HUES6 (cell line): ENCODE data around the gene PHACTR3.

ENCODE experiments used
- H3K27ac ChIP-seq: 2 replicates; pipeline ENCODE4 v1.7.0; 2013; ENCODE audit warnings: low read depth, mild to moderate bottlenecking, low read length, inconsistent platforms
- H3K27me3 ChIP-seq: 2 replicates; pipeline ENCODE4 v1.6.1; 2013; ENCODE audit warnings: low read length; ENCODE audit not compliant: control insufficient read depth, insufficient read depth
- H3K36me3 ChIP-seq: 2 replicates; pipeline ENCODE4 v1.6.1; 2013; ENCODE audit warnings: low read length; ENCODE audit not compliant: control insufficient read depth, insufficient read depth
- H3K4me1 ChIP-seq: 2 replicates; pipeline ENCODE4 v1.6.1; 2013; ENCODE audit warnings: low read length; ENCODE audit not compliant: control insufficient read depth, insufficient read depth
- H3K4me3 ChIP-seq: 2 replicates; pipeline ENCODE4 v1.5.1; 2013; ENCODE audit warnings: low read depth, low read length
- H3K9ac ChIP-seq: one replicate; pipeline ENCODE4 v1.6.1; 2013; ENCODE audit warnings: mild to moderate bottlenecking, low read length
- H3K9me3 ChIP-seq: 2 replicates; pipeline ENCODE4 v1.6.1; 2013; ENCODE audit warnings: low read depth, low read length; ENCODE audit not compliant: control insufficient read depth, insufficient read depth

The PHACTR3 gene

GRCh38 chr20:59566631-59567524 is 37.5 kb upstream of the PHACTR3 start:
- Histone ChIP-seq H3K27ac (no peak overlapping the region), H3K36me3 (no peaks in the 10 kb centered on the region), H3K27me3 (peaks cover 71% of the 10 kb centered on the region), H3K4me1 (no peaks in the 10 kb centered on the region), H3K9ac (no peak overlapping the region), H3K9me3 (no peaks in the 10 kb centered on the region), H3K4me3 (no peak overlapping the region)

- H3K4me1 ChIP-seq: no peaks in the 10 kb centered on the region
- H3K27me3 ChIP-seq: peaks cover 74% of the 10 kb centered on the region
- no peak overlapping the region for H3K4me3 ChIP-seq
- no peaks in the 10 kb centered on the region for H3K36me3 ChIP-seq
- no peak overlapping the region for H3K27ac ChIP-seq
- no peak overlapping the region for H3K9ac ChIP-seq
- H3K9me3 ChIP-seq: no peaks in the 10 kb centered on the region
These were observed 36.5 kb upstream of the PHACTR3 start for GRCh38 chr20:59567585-59568508.

- H3K9ac ChIP-seq: no peak overlapping the region
- no peaks in the 10 kb centered on the region for H3K9me3 ChIP-seq
- peaks cover 74% of the 10 kb centered on the region for H3K27me3 ChIP-seq
- no peaks in the 10 kb centered on the region for H3K36me3 ChIP-seq
- no peaks in the 10 kb centered on the region for H3K4me1 ChIP-seq
- H3K4me3 ChIP-seq: no peak overlapping the region
- no peak overlapping the region for H3K27ac ChIP-seq
These were observed 35.8 kb upstream of the PHACTR3 start for GRCh38 chr20:59568509-59569024.

- Histone ChIP-seq H3K4me1 (no peaks in the 10 kb centered on the region), H3K4me3 (no peak overlapping the region), H3K9ac (no peak overlapping the region), H3K9me3 (no peaks in the 10 kb centered on the region), H3K36me3 (no peaks in the 10 kb centered on the region), H3K27ac (no peak overlapping the region), H3K27me3 (peaks cover 79% of the 10 kb centered on the region)
These were observed 35.0 kb upstream of the PHACTR3 start for GRCh38 chr20:59569305-59569704.

- Histone ChIP-seq H3K4me1 (no peaks in the 10 kb centered on the region; the same call in 1 of the 2 replicates), H3K36me3 (no peaks in the 10 kb centered on the region), H3K9ac (no peak overlapping the region), H3K27me3 (peaks cover 83% of the 10 kb centered on the region), H3K4me3 (no peak overlapping the region), H3K9me3 (no peaks in the 10 kb centered on the region), H3K27ac (no peak overlapping the region)
These were observed 33.2 kb upstream of the PHACTR3 start for GRCh38 chr20:59571151-59571550.

- no peak overlapping the region for H3K27ac ChIP-seq
- H3K9ac ChIP-seq: peak overlapping the region; percentile 51
- peak overlapping the region; percentile 67 for H3K4me3 ChIP-seq
- peaks cover 88% of the 10 kb centered on the region for H3K27me3 ChIP-seq
- H3K9me3 ChIP-seq: no peaks in the 10 kb centered on the region
- no peaks in the 10 kb centered on the region for H3K36me3 ChIP-seq
- peaks cover 4% of the 10 kb centered on the region; the same call in 1 of the 2 replicates for H3K4me1 ChIP-seq
These were observed 32.6 kb upstream of the PHACTR3 start for GRCh38 chr20:59571551-59572314.

GRCh38 chr20:59572515-59572914 is 31.8 kb upstream of the PHACTR3 start:
- Histone ChIP-seq H3K4me1 (peaks cover 5% of the 10 kb centered on the region; the same call in 1 of the 2 replicates), H3K36me3 (no peaks in the 10 kb centered on the region), H3K4me3 (no peak overlapping the region), H3K27ac (no peak overlapping the region), H3K9me3 (no peaks in the 10 kb centered on the region), H3K27me3 (peaks cover 95% of the 10 kb centered on the region), H3K9ac (no peak overlapping the region)

- H3K9me3 ChIP-seq: no peaks in the 10 kb centered on the region
- H3K27me3 ChIP-seq: peaks cover 96% of the 10 kb centered on the region
- H3K4me3 ChIP-seq: no peak overlapping the region
- peaks cover 5% of the 10 kb centered on the region; the same call in 1 of the 2 replicates for H3K4me1 ChIP-seq
- no peak overlapping the region for H3K27ac ChIP-seq
- H3K36me3 ChIP-seq: no peaks in the 10 kb centered on the region
- H3K9ac ChIP-seq: no peak overlapping the region
These were observed 30.5 kb upstream of the PHACTR3 start for GRCh38 chr20:59573837-59574236.

GRCh38 chr20:59574308-59574707 is 30.0 kb upstream of the PHACTR3 start:
- Histone ChIP-seq H3K27ac (no peak overlapping the region), H3K4me1 (peaks cover 5% of the 10 kb centered on the region; the same call in 1 of the 2 replicates), H3K4me3 (no peak overlapping the region), H3K36me3 (no peaks in the 10 kb centered on the region), H3K9me3 (no peaks in the 10 kb centered on the region), H3K9ac (no peak overlapping the region), H3K27me3 (peaks cover 96% of the 10 kb centered on the region)

GRCh38 chr20:59575216-59575615 is 29.1 kb upstream of the PHACTR3 start:
- Histone ChIP-seq H3K4me3 (no peak overlapping the region), H3K9ac (no peak overlapping the region), H3K36me3 (no peaks in the 10 kb centered on the region), H3K27me3 (peaks cover 97% of the 10 kb centered on the region), H3K4me1 (peaks cover 5% of the 10 kb centered on the region; the same call in 1 of the 2 replicates), H3K27ac (no peak overlapping the region), H3K9me3 (no peaks in the 10 kb centered on the region)
